ENCODE results near the gene OLFML1. TPM values are rescaled to one million over a fixed set of nuclear protein-coding genes. Genes with fewer than 3 reads are reported as not detected.
"Not testable (repeated sequence)": the region's sequence is repeated elsewhere in the genome, so short reads cannot be mapped to it uniquely, and the experiment has no call there.

The OLFML1 gene
- total and polyA plus RNA-seq, 5 donors, result 6.9 to 16.9 (median 12.3) TPM

- peaks cover 4% of the 10 kb centered on the region for H3K4me1 ChIP-seq (ENCODE audit: control insufficient read depth, insufficient read depth, low read length)
- peak overlapping the region; percentile 71 for H3K4me3 ChIP-seq (ENCODE audit: low read length)
- H3K9me3 ChIP-seq (ENCODE audit: control insufficient read depth, low read length), result no peaks in the 10 kb centered on the region
- H3K27ac ChIP-seq (ENCODE audit: low read length), result peak overlapping the region; percentile 82
- H3K27me3 ChIP-seq (ENCODE audit: control insufficient read depth, insufficient read depth), result no peaks in the 10 kb centered on the region
- DNase-seq (peak; percentile 88 to 94 (median 93)), ATAC-seq (peak; percentile 78 to 83)
- intact Hi-C loops (cut with DNase I), result loop anchor here in 1 of 4 donors (10.0 kb wide), 1 partner anchor 62 kb away; no protein-coding TSS in a partner anchor
- WGBS, result 8% methylated on average over 18 of the region's 18 CpGs
Measured at GRCh38 chr11:7512525-7513233, 27.4 kb downstream of the OLFML1 start.

GRCh38 chr11:7513234-7514098 lies 28.2 kb downstream of the OLFML1 start, which contains the start of gene PPFIBP2:
PPFIBP2 (plus strand) TSS chr11:7513999; CDS start chr11:7549476, 35,477 bp downstream.
- Histone ChIP-seq H3K27ac (ENCODE audit: low read length) (peak within 1 kb of the TSS; percentile 82), H3K4me3 (ENCODE audit: low read length) (peak within 1 kb of the TSS; percentile 71), H3K27me3 (ENCODE audit: control insufficient read depth, insufficient read depth) (no peaks in the 10 kb centered on the region), H3K4me1 (ENCODE audit: control insufficient read depth, insufficient read depth, low read length) (peaks cover 4% of the 10 kb centered on the region), H3K9me3 (ENCODE audit: control insufficient read depth, low read length) (no peaks in the 10 kb centered on the region)
- WGBS, result under 1% methylated on average over 79 of the region's 79 CpGs
- intact Hi-C loops (cut with DNase I), result loop anchor here in 1 of 4 donors (10.0 kb wide), 1 partner anchor 61 kb away; no protein-coding TSS in a partner anchor
- DNase-seq (peak; percentile 84 to 94 (median 93)), ATAC-seq (peak; percentile 95 to 96)

- peak in 2 of 3 donors; percentile 35 to 70 for DNase-seq
- Histone ChIP-seq H3K4me1 (ENCODE audit: control insufficient read depth, insufficient read depth, low read length) (peaks cover 4% of the 10 kb centered on the region), H3K27me3 (ENCODE audit: control insufficient read depth, insufficient read depth) (no peaks in the 10 kb centered on the region), H3K4me3 (ENCODE audit: low read length) (peak overlapping the region; percentile 71), H3K9me3 (ENCODE audit: control insufficient read depth, low read length) (no peaks in the 10 kb centered on the region), H3K27ac (ENCODE audit: low read length) (peak overlapping the region; percentile 37)
- 3% methylated on average over 31 of the region's 31 CpGs for WGBS
- intact Hi-C loops (cut with DNase I), result loop anchor here in 1 of 4 donors (10.0 kb wide), 1 partner anchor 61 kb away; no protein-coding TSS in a partner anchor
- peak; percentile 18 to 41 for ATAC-seq
Measured at GRCh38 chr11:7514099-7514591, 28.8 kb downstream of the OLFML1 start.

GRCh38 chr11:7515447-7515886 lies 30.2 kb downstream of the OLFML1 start:
- 96% methylated on average over 1 of the region's 1 CpG for WGBS
- intact Hi-C loops (cut with DNase I), result loop anchor here in 1 of 4 donors (10.0 kb wide), 1 partner anchor 59 kb away; no protein-coding TSS in a partner anchor
- DNase-seq, result no peak

GRCh38 chr11:7516475-7516874 lies 31.2 kb downstream of the OLFML1 start:
- 87% methylated on average over 12 of the region's 12 CpGs for WGBS
- intact Hi-C loops (cut with DNase I), result loop anchor here in 1 of 4 donors (10.0 kb wide), 1 partner anchor 58 kb away; no protein-coding TSS in a partner anchor
- Histone ChIP-seq H3K27ac (ENCODE audit: low read length) (no peak overlapping the region), H3K4me3 (ENCODE audit: low read length) (no peak overlapping the region), H3K27me3 (ENCODE audit: control insufficient read depth, insufficient read depth) (no peaks in the 10 kb centered on the region), H3K4me1 (ENCODE audit: control insufficient read depth, insufficient read depth, low read length) (peaks cover 4% of the 10 kb centered on the region), H3K9me3 (ENCODE audit: control insufficient read depth, low read length) (no peaks in the 10 kb centered on the region)
- DNase-seq, result peak in 1 of 3 donors; percentile 44
- ATAC-seq, result no peak

More at GRCh38 chr11:7515447-7515886, 30.2 kb downstream of the OLFML1 start:
- Histone ChIP-seq H3K27ac (ENCODE audit: low read length) (no peak overlapping the region), H3K27me3 (ENCODE audit: control insufficient read depth, insufficient read depth) (no peaks in the 10 kb centered on the region), H3K4me3 (ENCODE audit: low read length) (no peak overlapping the region), H3K4me1 (ENCODE audit: control insufficient read depth, insufficient read depth, low read length) (peaks cover 4% of the 10 kb centered on the region), H3K9me3 (ENCODE audit: control insufficient read depth, low read length) (no peaks in the 10 kb centered on the region)
- ATAC-seq, result no peak

GRCh38 chr11:7517743-7518142 lies 32.4 kb downstream of the OLFML1 start:
- intact Hi-C loops (cut with DNase I), result loop anchor here in 1 of 4 donors (10.0 kb wide), 1 partner anchor 57 kb away; no protein-coding TSS in a partner anchor
- 97% methylated on average over 13 of the region's 13 CpGs for WGBS
- not testable (repeated sequence) for H3K27me3 ChIP-seq (ENCODE audit: control insufficient read depth, insufficient read depth); H3K4me3 ChIP-seq (ENCODE audit: low read length); H3K4me1 ChIP-seq (ENCODE audit: control insufficient read depth, insufficient read depth, low read length); H3K27ac ChIP-seq (ENCODE audit: low read length); H3K9me3 ChIP-seq (ENCODE audit: control insufficient read depth, low read length); ATAC-seq
- DNase-seq, result peak in 1 of 3 donors; percentile 52

GRCh38 chr11:7518811-7519562 lies 33.7 kb downstream of the OLFML1 start:
- intact Hi-C loops (cut with DNase I), result loop anchor here in 1 of 4 donors (10.0 kb wide), 1 partner anchor 56 kb away; no protein-coding TSS in a partner anchor
- no peak for ATAC-seq
- H3K4me1 ChIP-seq (ENCODE audit: control insufficient read depth, insufficient read depth, low read length), result peaks cover 6% of the 10 kb centered on the region

GRCh38 chr11:7520011-7520942 lies 35.0 kb downstream of the OLFML1 start:
- DNase-seq, result no peak
- Histone ChIP-seq H3K4me3 (ENCODE audit: low read length) (no peak overlapping the region), H3K27ac (ENCODE audit: low read length) (no peak overlapping the region), H3K4me1 (ENCODE audit: control insufficient read depth, insufficient read depth, low read length) (peaks cover 6% of the 10 kb centered on the region), H3K27me3 (ENCODE audit: control insufficient read depth, insufficient read depth) (no peaks in the 10 kb centered on the region), H3K9me3 (ENCODE audit: control insufficient read depth, low read length) (no peaks in the 10 kb centered on the region)
- 75% methylated on average over 18 of the region's 18 CpGs for WGBS
- no peak for ATAC-seq
- intact Hi-C loops (cut with DNase I), result no loop called here

More at GRCh38 chr11:7518811-7519562, 33.7 kb downstream of the OLFML1 start:
- no peak overlapping the region for H3K27ac ChIP-seq (ENCODE audit: low read length)
- no peaks in the 10 kb centered on the region for H3K27me3 ChIP-seq (ENCODE audit: control insufficient read depth, insufficient read depth)
- DNase-seq, result no peak
- H3K9me3 ChIP-seq (ENCODE audit: control insufficient read depth, low read length), result no peaks in the 10 kb centered on the region
- WGBS, result 92% methylated on average over 23 of the region's 23 CpGs
- no peak overlapping the region for H3K4me3 ChIP-seq (ENCODE audit: low read length)

GRCh38 chr11:7520981-7521487 lies 35.7 kb downstream of the OLFML1 start:
- Histone ChIP-seq H3K27ac (ENCODE audit: low read length) (no peak overlapping the region), H3K4me1 (ENCODE audit: control insufficient read depth, insufficient read depth, low read length) (peaks cover 6% of the 10 kb centered on the region), H3K4me3 (ENCODE audit: low read length) (no peak overlapping the region), H3K9me3 (ENCODE audit: control insufficient read depth, low read length) (no peaks in the 10 kb centered on the region), H3K27me3 (ENCODE audit: control insufficient read depth, insufficient read depth) (no peaks in the 10 kb centered on the region)
- 0% methylated on average over 2 of the region's 2 CpGs for WGBS
- ATAC-seq (peak in 1 of 2 donors; percentile 26), DNase-seq (no peak)
- intact Hi-C loops (cut with DNase I), result no loop called here
